ENCODE measurements around the gene HAAO. TPM values are rescaled to one million over a fixed set of nuclear protein-coding genes. Genes with fewer than 3 reads are reported as not detected.

HAAO gene
- total RNA-seq, 4 donors from 2014 or later: 15.7 to 96.9 (median 49.7) TPM

DNA sequence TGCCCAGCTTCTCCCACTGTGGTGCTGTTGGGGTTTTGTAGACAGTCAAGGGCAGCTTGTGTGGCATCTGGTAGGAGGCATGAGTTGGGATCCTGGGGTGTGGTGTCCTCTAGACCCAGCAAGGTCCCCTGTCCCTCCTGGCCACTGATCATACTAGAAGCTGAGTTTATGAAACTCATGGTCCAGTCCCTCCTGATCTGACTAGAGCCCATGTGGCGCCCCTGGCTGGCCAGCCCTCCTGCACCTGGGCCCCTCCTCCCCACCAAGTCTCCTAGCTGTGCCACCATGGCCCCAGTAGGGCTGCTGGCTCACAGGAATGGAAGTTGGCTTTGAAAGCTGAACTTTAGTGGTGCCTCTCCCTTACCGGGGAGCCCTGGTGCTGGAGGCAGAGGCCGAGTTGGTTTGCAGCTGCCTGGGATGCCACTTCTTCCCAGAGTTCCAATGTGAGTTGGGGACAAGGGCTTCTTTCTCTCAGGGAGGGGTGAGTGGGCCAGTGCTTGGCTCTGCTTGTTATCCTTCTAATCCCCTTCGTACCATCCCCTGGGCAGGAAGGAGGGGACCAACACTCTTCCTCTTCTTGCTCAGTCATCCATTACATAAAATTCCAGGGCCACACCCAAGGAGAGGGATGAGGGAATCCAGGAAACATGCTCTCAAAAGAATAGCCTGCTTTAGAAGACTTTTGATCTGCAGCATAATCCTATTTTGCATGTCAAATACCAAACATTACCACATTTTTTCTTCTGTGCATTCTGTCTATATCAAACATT is 37.5 kb upstream of the HAAO start:
- TF ChIP-seq CTCF (IDR thresholded peaks at IDR 0.05) (no peak), POLR2A (IDR thresholded peaks at IDR 0.05) (no peak)
- Histone ChIP-seq H3K27me3 (no peaks in the 10 kb centered on the region), H3K36me3 (no peaks in the 10 kb centered on the region), H3K4me3 (no peak overlapping the region), H3K27ac (peak overlapping the region; percentile 18 to 38 (median 31)), H3K4me1 (peaks cover 0 to 23% (median 7%) of the 10 kb centered on the region in 4 donors), H3K9me3 (no peaks in the 10 kb centered on the region)
- peak in 1 of 3 donors; percentile 6 for DNase-seq

DNA sequence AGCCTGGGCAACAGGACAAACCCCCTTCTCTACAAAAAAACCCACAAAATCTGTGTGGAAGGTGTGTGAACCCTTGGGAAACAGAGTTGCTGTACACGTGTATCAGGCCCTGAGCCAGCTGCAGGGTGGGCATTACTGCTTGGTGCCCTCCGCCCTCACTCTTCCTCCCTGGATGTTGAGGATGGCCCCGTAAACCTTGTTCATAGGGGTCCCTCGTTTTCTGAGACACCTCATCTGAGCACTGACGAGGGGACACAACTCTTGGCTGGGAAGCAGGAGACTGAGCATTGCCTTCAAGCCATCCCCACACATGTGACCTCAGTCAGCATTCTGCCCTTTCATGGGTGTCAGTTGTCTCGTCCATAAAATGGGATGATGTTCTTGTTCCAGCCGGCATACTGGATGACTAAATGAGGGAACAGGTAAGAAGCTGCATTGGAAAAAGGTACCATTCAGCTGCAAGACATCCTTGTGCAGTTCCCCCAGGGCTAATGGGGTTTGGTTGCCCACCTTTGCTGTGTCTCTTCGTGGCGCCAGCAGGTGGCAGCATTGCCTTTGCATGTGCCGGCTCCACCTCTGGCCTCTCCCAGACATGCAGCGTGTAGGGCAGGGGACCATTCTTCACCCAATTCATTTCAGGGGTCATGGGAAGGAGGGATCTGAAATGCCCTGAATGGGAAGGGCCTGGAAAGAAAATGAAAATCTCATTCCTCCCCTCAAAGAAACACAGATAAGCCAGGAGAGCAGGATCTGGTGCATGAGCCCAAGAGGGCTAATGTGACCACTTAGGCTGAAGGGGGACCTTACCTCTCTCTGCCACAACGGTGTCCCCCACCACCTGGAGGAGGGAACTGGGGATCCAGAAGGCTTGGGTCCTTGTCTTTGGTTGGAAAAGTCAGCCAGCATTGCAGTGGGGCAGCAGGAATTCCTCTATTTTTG is 36.4 kb upstream of the HAAO start:
- Histone ChIP-seq H3K27me3 (no peaks in the 10 kb centered on the region), H3K9me3 (no peaks in the 10 kb centered on the region), H3K36me3 (no peaks in the 10 kb centered on the region), H3K27ac (peak overlapping the region; percentile 18 to 41 (median 33)), H3K4me1 (peaks cover 0 to 26% (median 7%) of the 10 kb centered on the region in 4 donors), H3K4me3 (no peak overlapping the region)
- peak; percentile 73 to 86 (median 82) for DNase-seq
- TF ChIP-seq CTCF (IDR thresholded peaks at IDR 0.05) (peak; percentile 80 to 94 (median 88)), POLR2A (IDR thresholded peaks at IDR 0.05) (no peak)

DNA sequence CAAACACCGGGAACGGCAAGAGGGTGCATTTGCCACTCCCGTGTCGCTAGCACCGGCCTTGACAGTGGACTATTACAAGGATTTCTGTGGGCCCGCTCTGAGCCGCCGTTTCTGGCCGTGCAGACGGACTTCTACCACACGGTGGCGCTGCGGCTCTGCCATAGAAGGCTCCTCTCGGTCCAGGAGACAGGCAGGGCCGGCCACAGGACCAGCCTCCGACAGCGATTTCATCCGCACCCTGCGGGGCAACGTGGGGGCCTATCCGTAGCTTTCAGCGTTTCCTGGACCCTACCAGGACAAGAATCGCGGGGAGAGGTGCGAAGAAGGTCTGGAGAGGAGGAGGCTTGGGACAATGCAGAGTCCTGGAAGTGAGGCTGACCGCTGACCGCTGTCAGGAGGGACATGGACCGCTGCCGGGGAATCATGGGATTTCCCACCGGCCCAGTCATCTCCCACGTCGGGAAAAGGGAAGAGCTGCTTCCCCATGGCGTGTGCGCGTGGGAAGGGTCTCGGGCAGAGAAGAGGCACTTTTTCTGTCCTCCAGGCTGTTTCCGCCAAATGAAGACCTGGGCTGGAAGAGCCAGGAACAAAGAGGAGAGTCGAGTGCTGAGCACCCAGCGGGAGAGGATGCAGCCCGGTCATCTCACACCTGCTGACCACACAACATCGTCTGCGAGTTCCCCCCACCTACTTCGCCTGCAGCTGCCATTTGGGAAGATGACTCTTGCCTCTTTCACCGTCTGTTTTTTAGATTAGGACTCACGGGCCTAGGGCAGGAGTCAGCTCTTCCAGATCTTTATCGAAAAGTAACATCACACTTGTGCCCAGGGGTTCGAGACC is 35.5 kb upstream of the HAAO start:
- no peaks in the 10 kb centered on the region for H3K9me3 ChIP-seq
- H3K27me3 ChIP-seq: no peaks in the 10 kb centered on the region
- peak; percentile 79 to 95 (median 92) for DNase-seq
- peak overlapping the region in 3 of 4 donors; percentile 17 to 58 (median 41) for H3K27ac ChIP-seq
- peak overlapping the region in 3 of 4 donors; percentile 22 to 39 (median 33) for H3K4me3 ChIP-seq
- peaks cover 0 to 28% (median 7%) of the 10 kb centered on the region in 4 donors for H3K4me1 ChIP-seq
- H3K36me3 ChIP-seq: no peaks in the 10 kb centered on the region
- TF ChIP-seq POLR2A (IDR thresholded peaks at IDR 0.05): no peak
- peak; percentile 81 to 94 (median 90) for TF ChIP-seq CTCF (IDR thresholded peaks at IDR 0.05)

GRCh38 chr2:42826231-42826630 is 33.8 kb upstream of the HAAO start:
- Histone ChIP-seq H3K27ac (no peak overlapping the region), H3K9me3 (no peaks in the 10 kb centered on the region), H3K4me1 (peaks cover 0 to 28% (median 7%) of the 10 kb centered on the region in 4 donors), H3K27me3 (no peaks in the 10 kb centered on the region), H3K4me3 (no peak overlapping the region), H3K36me3 (no peaks in the 10 kb centered on the region)
- TF ChIP-seq POLR2A (IDR thresholded peaks at IDR 0.05) (no peak), CTCF (IDR thresholded peaks at IDR 0.05) (no peak)
- DNase-seq: no peak

DNA sequence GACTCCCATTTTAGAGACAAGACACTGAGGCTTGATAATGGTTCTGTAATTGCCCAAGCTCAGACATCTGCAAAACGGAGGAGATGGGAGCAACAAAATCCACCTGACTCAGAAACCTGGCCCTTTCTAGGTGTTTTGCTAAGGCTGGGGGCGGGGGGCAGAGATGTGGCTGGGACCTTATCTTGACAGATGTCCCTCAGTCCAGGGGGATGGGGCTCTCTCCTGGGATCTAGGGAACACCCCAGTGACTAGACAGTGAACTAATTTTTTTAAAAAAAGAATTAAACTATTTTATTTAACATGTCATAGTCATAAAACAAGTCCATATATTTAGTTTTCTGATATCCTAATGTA is 32.0 kb upstream of the HAAO start:
- DNase-seq: no peak
- Histone ChIP-seq H3K36me3 (no peaks in the 10 kb centered on the region), H3K27ac (no peak overlapping the region), H3K9me3 (no peaks in the 10 kb centered on the region), H3K4me3 (no peak overlapping the region), H3K4me1 (peaks cover 0 to 24% (median 7%) of the 10 kb centered on the region in 4 donors), H3K27me3 (no peaks in the 10 kb centered on the region)
- no peak for TF ChIP-seq CTCF (IDR thresholded peaks at IDR 0.05)
- TF ChIP-seq POLR2A (IDR thresholded peaks at IDR 0.05): no peak

All from Peyer's patch (tissue), 4 donors.